ENCODE data around the gene INSYN1. TPM values are rescaled to one million over a fixed set of nuclear protein-coding genes. Genes with fewer than 3 reads are reported as not detected.
"Not testable (repeated sequence)": the region's sequence is repeated elsewhere in the genome, so short reads cannot be mapped to it uniquely, and the experiment has no call there.

The INSYN1 gene
- polyA plus RNA-seq, 3 donors: not detected

DNA sequence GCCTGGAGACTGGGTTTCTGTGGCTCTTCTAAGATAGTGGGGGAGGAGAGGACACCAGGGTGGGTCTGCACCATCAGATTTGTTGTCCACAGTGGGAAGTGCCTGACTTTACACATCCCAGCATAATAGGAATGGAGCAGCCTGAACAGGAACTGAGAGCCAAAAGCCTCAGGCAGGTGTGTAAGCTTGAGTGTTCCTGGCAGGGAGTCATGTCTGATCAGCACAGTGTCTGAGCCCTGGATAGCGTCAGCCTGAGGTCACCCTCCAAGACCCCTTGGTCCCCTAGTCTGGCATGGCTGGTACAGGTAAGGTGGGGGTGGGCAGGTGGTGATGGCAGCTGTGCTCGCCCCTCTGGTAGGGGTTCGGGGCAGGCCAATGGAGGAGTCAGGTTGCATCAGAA is 20.2 kb downstream of the INSYN1 start:
- peaks cover 0 to 15% (median 8%) of the 10 kb centered on the region in 7 donors for H3K9me3 Mint-ChIP-seq
- intact Hi-C loops (cut with micrococcal nuclease): no loop called here

DNA sequence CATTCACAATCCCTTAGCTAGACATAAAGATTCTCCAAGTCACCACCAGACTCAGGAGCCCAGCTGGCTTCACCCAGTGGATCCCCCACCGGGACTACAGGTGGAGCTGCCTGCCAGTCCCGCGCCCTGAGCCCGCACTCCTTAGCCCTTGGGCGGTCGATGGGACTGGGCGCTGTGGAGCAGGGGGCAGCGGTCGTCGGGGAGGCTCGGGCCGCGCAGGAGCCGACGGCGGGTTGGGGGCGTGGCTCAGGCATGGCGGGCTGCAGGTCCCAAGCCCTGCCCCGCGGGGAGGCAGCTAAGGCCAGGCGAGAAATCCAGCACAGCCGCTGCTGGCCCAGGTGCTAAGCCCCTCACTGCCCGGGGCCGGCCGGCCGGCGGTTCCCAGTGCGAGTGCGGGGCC is 21.1 kb downstream of the INSYN1 start:
- H3K9me3 ChIP-seq (replicated peaks in 1 of 2; ENCODE audit: control insufficient read depth in 1 of 2, insufficient read depth in 1 of 2, low read length in 2 of 2); H3K27ac Mint-ChIP-seq; H4K20me1 ChIP-seq (ENCODE audit: insufficient read depth, low read length); H3K27me3 ChIP-seq (ENCODE audit: control insufficient read depth in 2 of 2, insufficient read depth in 2 of 2, low read length in 2 of 2); H3K9ac ChIP-seq (ENCODE audit: insufficient read depth, low read length, poor library complexity, severe bottlenecking); intact Hi-C loops (cut with micrococcal nuclease); H3K79me2 ChIP-seq (ENCODE audit: insufficient read depth, low read length); H3K4me1 ChIP-seq (ENCODE audit: control insufficient read depth in 1 of 2, insufficient read depth in 2 of 2, low read length in 2 of 2); H2AFZ ChIP-seq (ENCODE audit: insufficient read depth, low read depth, low read length, poor library complexity, severe bottlenecking); H3K36me3 Mint-ChIP-seq; H3K4me1 Mint-ChIP-seq; DNase-seq; H3K4me2 ChIP-seq (replicated peaks; ENCODE audit: extremely low read depth, low read length, poor library complexity, severe bottlenecking); H3K4me3 Mint-ChIP-seq; H3K4me3 ChIP-seq (replicated peaks in 1 of 3; ENCODE audit: low read depth in 2 of 3, low read length in 3 of 3); H3K27ac ChIP-seq (ENCODE audit: low read depth in 1 of 2, low read length in 2 of 2); H3K36me3 ChIP-seq (replicated peaks in 1 of 2; ENCODE audit: control insufficient read depth in 1 of 2, insufficient read depth in 2 of 2, low read length in 2 of 2): not testable (repeated sequence)
- 96% methylated on average over 23 of the region's 29 CpGs for WGBS (ENCODE audit: insufficient coverage)
- Mint-ChIP-seq H3K9me3 (peaks cover 0 to 15% (median 8%) of the 10 kb centered on the region in 7 donors), H3K27me3 (ENCODE audit: low read depth in 3 of 3) (peaks cover 7 to 12% (median 7%) of the 10 kb centered on the region in 3 donors)

More for the DNA sequence above, 20.2 kb downstream of the INSYN1 start:
- Histone ChIP-seq H3K4me1 (ENCODE audit: control insufficient read depth in 1 of 2, insufficient read depth in 2 of 2, low read length in 2 of 2) (no peaks in the 10 kb centered on the region), H3K27ac (ENCODE audit: low read depth in 1 of 2, low read length in 2 of 2) (no peak overlapping the region), H2AFZ (ENCODE audit: insufficient read depth, low read depth, low read length, poor library complexity, severe bottlenecking) (no peak overlapping the region), H3K79me2 (ENCODE audit: insufficient read depth, low read length) (no peaks in the 10 kb centered on the region), H3K4me2 (replicated peaks; ENCODE audit: extremely low read depth, low read length, poor library complexity, severe bottlenecking) (no peak overlapping the region), H3K9me3 (replicated peaks in 1 of 2; ENCODE audit: control insufficient read depth in 1 of 2, insufficient read depth in 1 of 2, low read length in 2 of 2) (peaks cover 0 to 4% of the 10 kb centered on the region in 2 donors), H4K20me1 (ENCODE audit: insufficient read depth, low read length) (no peaks in the 10 kb centered on the region), H3K36me3 (replicated peaks in 1 of 2; ENCODE audit: control insufficient read depth in 1 of 2, insufficient read depth in 2 of 2, low read length in 2 of 2) (no peaks in the 10 kb centered on the region), H3K27me3 (ENCODE audit: control insufficient read depth in 2 of 2, insufficient read depth in 2 of 2, low read length in 2 of 2) (no peaks in the 10 kb centered on the region), H3K4me3 (replicated peaks in 1 of 3; ENCODE audit: low read depth in 2 of 3, low read length in 3 of 3) (no peak overlapping the region), H3K9ac (ENCODE audit: insufficient read depth, low read length, poor library complexity, severe bottlenecking) (no peak overlapping the region)
- H3K4me3 Mint-ChIP-seq: no peak overlapping the region
- H3K4me1 Mint-ChIP-seq: no peaks in the 10 kb centered on the region
- TF ChIP-seq, protein P1, sequence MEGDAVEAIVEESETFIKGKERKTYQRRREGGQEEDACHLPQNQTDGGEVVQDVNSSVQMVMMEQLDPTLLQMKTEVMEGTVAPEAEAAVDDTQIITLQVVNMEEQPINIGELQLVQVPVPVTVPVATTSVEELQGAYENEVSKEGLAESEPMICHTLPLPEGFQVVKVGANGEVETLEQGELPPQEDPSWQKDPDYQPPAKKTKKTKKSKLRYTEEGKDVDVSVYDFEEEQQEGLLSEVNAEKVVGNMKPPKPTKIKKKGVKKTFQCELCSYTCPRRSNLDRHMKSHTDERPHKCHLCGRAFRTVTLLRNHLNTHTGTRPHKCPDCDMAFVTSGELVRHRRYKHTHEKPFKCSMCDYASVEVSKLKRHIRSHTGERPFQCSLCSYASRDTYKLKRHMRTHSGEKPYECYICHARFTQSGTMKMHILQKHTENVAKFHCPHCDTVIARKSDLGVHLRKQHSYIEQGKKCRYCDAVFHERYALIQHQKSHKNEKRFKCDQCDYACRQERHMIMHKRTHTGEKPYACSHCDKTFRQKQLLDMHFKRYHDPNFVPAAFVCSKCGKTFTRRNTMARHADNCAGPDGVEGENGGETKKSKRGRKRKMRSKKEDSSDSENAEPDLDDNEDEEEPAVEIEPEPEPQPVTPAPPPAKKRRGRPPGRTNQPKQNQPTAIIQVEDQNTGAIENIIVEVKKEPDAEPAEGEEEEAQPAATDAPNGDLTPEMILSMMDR (IDR thresholded peaks at IDR 0.05): no peak
- no peaks in the 10 kb centered on the region for H3K36me3 Mint-ChIP-seq
- no peak overlapping the region for H3K27ac Mint-ChIP-seq
- peaks cover 7 to 12% (median 7%) of the 10 kb centered on the region in 3 donors for H3K27me3 Mint-ChIP-seq (ENCODE audit: low read depth in 3 of 3)
- DNase-seq: no peak
- WGBS (ENCODE audit: insufficient coverage): 86% methylated on average over 3 of the region's 3 CpGs
